IMR-90 (cell line): ENCODE data around the gene NADSYN1. TPM values are rescaled to one million over a fixed set of nuclear protein-coding genes. Genes with fewer than 3 reads are reported as not detected.

Source experiments
- ATAC-seq: fragments of 200-7000 bp; cut with Tn5 transposase; 2 replicates; pipeline ENCODE4 v1.9.1; 2020; ENCODE audit warnings: low read depth, mild to moderate bottlenecking, moderate library complexity
- BruUV-seq: library from RNA; stranded (reverse); fragments of 400-500 nt; replicated peaks from 2 replicates; lab custom pipeline; 2021; lab: Mats Ljungman, UMichigan
- CTCF ChIA-PET: fragments of 300-600 bp; formaldehyde crosslinking; extraction: SDS; loops from one replicate; lab custom pipeline; 2021; ENCODE audit warnings: antibody characterized with exemption; lab: Yijun Ruan, JAX
- POLR2A ChIA-PET: fragments of 300-600 bp; sonication (Branson Sonifier 250); formaldehyde crosslinking; loops from one replicate; lab custom pipeline; 2022; ENCODE audit warnings: antibody characterized with exemption; ENCODE audit not compliant: unreplicated experiment; lab: Charles Lee
- DNase-seq: peaks from one replicate; pipeline ENCODE4 v3.0.0; 2013
- H2AFZ ChIP-seq: replicated peaks from 2 replicates; pipeline ENCODE3; 2013; ENCODE audit warnings: low read length, mild to moderate bottlenecking; ENCODE audit not compliant: poor library complexity
- H2AK5ac ChIP-seq: 2 replicates; pipeline ENCODE4 v1.6.1; 2013; ENCODE audit warnings: low read depth, low read length, inconsistent platforms
- H2AK9ac ChIP-seq: replicated peaks from 2 replicates; pipeline ENCODE3; 2013; ENCODE audit warnings: mild to moderate bottlenecking, low read depth, low read length, moderate library complexity; ENCODE audit not compliant: poor library complexity
- H2BK120ac ChIP-seq: 2 replicates; pipeline ENCODE4 v1.6.1; 2013; ENCODE audit warnings: low read depth, low read length, inconsistent platforms
- H2BK15ac ChIP-seq: 3 replicates; pipeline ENCODE4 v1.6.1; 2013; ENCODE audit warnings: low read depth, low read length, inconsistent platforms
- H2BK20ac ChIP-seq: 2 replicates; pipeline ENCODE4 v1.6.1; 2013; ENCODE audit warnings: low read depth, mild to moderate bottlenecking, inconsistent platforms, low read length, moderate library complexity
- H2BK5ac ChIP-seq: 2 replicates; pipeline ENCODE4 v1.6.1; 2013; ENCODE audit warnings: mild to moderate bottlenecking, low read depth, low read length, inconsistent platforms; ENCODE audit not compliant: poor library complexity, severe bottlenecking
- H3K14ac ChIP-seq: replicated peaks from 2 replicates; pipeline ENCODE4 v1.6.1; 2013; ENCODE audit warnings: low read depth, low read length, inconsistent platforms
- H3K18ac ChIP-seq: 2 replicates; pipeline ENCODE4 v1.6.1; 2013; ENCODE audit warnings: low read depth, low read length, control low read depth
- H3K23ac ChIP-seq: 2 replicates; pipeline ENCODE4 v1.6.1; 2013; ENCODE audit warnings: low read depth, low read length, inconsistent platforms
- H3K27ac ChIP-seq: 2 replicates; pipeline ENCODE4 v1.5.1; 2013; ENCODE audit warnings: mild to moderate bottlenecking, control low read depth, low read length; ENCODE audit not compliant: insufficient read depth
- H3K27me3 ChIP-seq: 2 replicates; pipeline ENCODE4 v1.6.1; 2013; ENCODE audit warnings: low read length; ENCODE audit not compliant: control insufficient read depth, insufficient read depth
- H3K36me3 ChIP-seq: 2 replicates; pipeline ENCODE4 v1.6.1; 2013; ENCODE audit warnings: low read length, mixed read lengths; ENCODE audit not compliant: control insufficient read depth, insufficient read depth
- H3K4ac ChIP-seq: 2 replicates; pipeline ENCODE4 v1.6.1; 2013; ENCODE audit warnings: low read depth, low read length, inconsistent platforms
- H3K4me1 ChIP-seq: 2 replicates; pipeline ENCODE4 v1.6.1; 2013; ENCODE audit warnings: low read length, mixed read lengths; ENCODE audit not compliant: control insufficient read depth, insufficient read depth
- H3K4me2 ChIP-seq: 2 replicates; pipeline ENCODE4 v1.6.1; 2013; ENCODE audit warnings: low read depth, mild to moderate bottlenecking, control low read depth, low read length, moderate library complexity
- H3K4me3 ChIP-seq: 2 replicates; pipeline ENCODE4 v1.5.1; 2013; ENCODE audit warnings: low read depth, mild to moderate bottlenecking, control low read depth, low read length, moderate library complexity; ENCODE audit not compliant: insufficient read depth
- H3K56ac ChIP-seq: 2 replicates; pipeline ENCODE4 v1.6.1; 2013; ENCODE audit warnings: low read length, inconsistent platforms; ENCODE audit not compliant: insufficient read depth; ENCODE audit errors: extremely low read depth
- H3K79me1 ChIP-seq, 2 experiments: 2 replicates each; pipeline ENCODE4 v1.6.1; 2013; ENCODE audit warnings: low read length in 2 of 2, inconsistent platforms in 1 of 2, low read depth in 1 of 2
- H3K9ac ChIP-seq: 2 replicates; pipeline ENCODE4 v1.6.1; 2013; ENCODE audit warnings: low read depth, low read length, control low read depth
- H3K9me1 ChIP-seq: 2 replicates; pipeline ENCODE4 v1.6.1; 2013; ENCODE audit warnings: low read length, inconsistent platforms; ENCODE audit not compliant: insufficient read depth
- H3K9me3 ChIP-seq: 2 replicates; pipeline ENCODE4 v1.6.1; 2013; ENCODE audit warnings: low read length; ENCODE audit not compliant: control insufficient read depth, insufficient read depth
- H4K20me1 ChIP-seq: 2 replicates; pipeline ENCODE4 v1.6.1; 2013; ENCODE audit warnings: low read length, inconsistent platforms; ENCODE audit not compliant: insufficient read depth
- H4K5ac ChIP-seq: 2 replicates; pipeline ENCODE4 v1.6.1; 2013; ENCODE audit warnings: mild to moderate bottlenecking, low read depth, low read length, control low read depth
- H4K8ac ChIP-seq, 2 experiments: 2 replicates each; pipeline ENCODE4 v1.6.1; 2013; ENCODE audit warnings: low read depth in 2 of 2, low read length in 2 of 2, control low read depth in 1 of 2, inconsistent platforms in 1 of 2
- H4K91ac ChIP-seq: 2 replicates; pipeline ENCODE4 v1.6.1; 2013; ENCODE audit warnings: low read depth, low read length, inconsistent platforms; ENCODE audit not compliant: insufficient read depth
- BHLHE40 ChIP-seq: fragments of 150-350 bp; IDR thresholded peaks from 2 replicates; pipeline ENCODE4 v1.6.1; 2016; ENCODE audit warnings: mild to moderate bottlenecking, low read depth, low read length
- CEBPB ChIP-seq: IDR thresholded peaks from 2 replicates; pipeline ENCODE4 v1.6.1; 2012; ENCODE audit warnings: low read depth, low read length, improper control_type of control experiment
- CHD1 ChIP-seq: IDR thresholded peaks from 2 replicates; pipeline ENCODE4 v1.6.1; 2012; ENCODE audit warnings: low read depth, low read length, improper control_type of control experiment
- CTCF ChIP-seq: conservative IDR thresholded peaks from 2 replicates; pipeline ENCODE4 v1.5.1; 2012; ENCODE audit warnings: mild to moderate bottlenecking, low read depth, low read length, improper control_type of control experiment
- FOS ChIP-seq: fragments of 150-350 bp; IDR thresholded peaks from 2 replicates; pipeline ENCODE4 v1.6.1; 2016; ENCODE audit warnings: low read depth, low read length
- MAFK ChIP-seq: IDR thresholded peaks from 2 replicates; pipeline ENCODE4 v1.6.1; 2012; ENCODE audit warnings: low read depth, low read length, improper control_type of control experiment
- MAZ ChIP-seq: IDR thresholded peaks from 2 replicates; pipeline ENCODE4 v1.6.1; 2012; ENCODE audit warnings: low read depth, mild to moderate bottlenecking, low read length, improper control_type of control experiment, moderate library complexity, borderline replicate concordance
- MXI1 ChIP-seq: IDR thresholded peaks from 2 replicates; pipeline ENCODE4 v1.6.1; 2012; ENCODE audit warnings: low read depth, mild to moderate bottlenecking, low read length, moderate library complexity, borderline replicate concordance
- NFE2L2 ChIP-seq: fragments of 150-350 bp; IDR thresholded peaks from 2 replicates; pipeline ENCODE4 v1.6.1; 2016; ENCODE audit warnings: low read depth, mild to moderate bottlenecking, low read length
- POLR2A ChIP-seq: IDR thresholded peaks from 2 replicates; pipeline ENCODE4 v1.6.1; 2012; ENCODE audit warnings: mild to moderate bottlenecking, low read depth, low read length
- RAD21 ChIP-seq: IDR thresholded peaks from 2 replicates; pipeline ENCODE4 v1.6.1; 2012; ENCODE audit warnings: low read length, improper control_type of control experiment
- RCOR1 ChIP-seq: IDR thresholded peaks from 2 replicates; pipeline ENCODE4 v1.6.1; 2012; ENCODE audit warnings: mild to moderate bottlenecking, low read length, improper control_type of control experiment; ENCODE audit not compliant: insufficient replicate concordance
- RFX5 ChIP-seq: IDR thresholded peaks from 2 replicates; pipeline ENCODE4 v1.8.0; 2012; ENCODE audit warnings: low read depth, mild to moderate bottlenecking, low read length, moderate library complexity
- SMC3 ChIP-seq: fragments of 150-350 bp; IDR thresholded peaks from 2 replicates; pipeline ENCODE4 v1.6.1; 2016; ENCODE audit warnings: low read depth, mild to moderate bottlenecking, antibody characterized with exemption, low read length, moderate library complexity
- WGBS, 2 experiments: methylation state at CpG; one replicate each; pipeline versions ENCODE4 v1.1.5 to v1.1.7; 2013; ENCODE audit warnings: missing lambda C conversion rate in 2 of 2; ENCODE audit not compliant: insufficient read length in 1 of 2; ENCODE audit errors: extremely low coverage in 2 of 2; 5-methylcytosine and 5-hydroxymethylcytosine counted together
- dilution Hi-C: fragments of 300-500 bp; cut with HindIII; formaldehyde crosslinking; loops from one replicate; pipeline ENCODE4 v1.14.3; 2018; ENCODE audit warnings: low sequenced_read_pairs; ENCODE audit not compliant: unreplicated experiment
- in situ Hi-C: fragments of 300-500 bp; cut with MboI; formaldehyde crosslinking; loops from 3 replicates; pipeline ENCODE4 v1.14.3; 2019; ENCODE audit warnings: low sequenced_read_pairs, inconsistent platforms, mixed read lengths
- intact Hi-C: fragments of 100-400 bp; cut with micrococcal nuclease; formaldehyde crosslinking; loops from 2 replicates; pipeline ENCODE4 v1.10.0; 2022
- polyA plus RNA-seq, 3 experiments: library from polyadenylated mRNA; depleted of rRNA; stranded (reverse); fragments of >200 nt; gene quantifications; 2 replicates each; pipeline ENCODE4 v1.2.3, GENCODE V29; 2012; ENCODE audit warnings: low replicate concordance in 1 of 3
- total RNA-seq: library from RNA; depleted of rRNA; stranded (reverse); fragments of >200 nt; gene quantifications from 2 replicates; pipeline ENCODE4 v1.2.3, GENCODE V29; 2012
- TF ChIP-seq, protein P1 (sequence below): fragments of 150-350 bp; IDR thresholded peaks from 2 replicates; pipeline ENCODE4 v1.6.1; 2016; ENCODE audit warnings: low read depth, mild to moderate bottlenecking, low read length, moderate library complexity, borderline replicate concordance
- TF ChIP-seq, protein P2 (sequence below): fragments of 150-350 bp; IDR thresholded peaks from 2 replicates; pipeline ENCODE4 v1.6.1; 2017; ENCODE audit warnings: mild to moderate bottlenecking, antibody characterized with exemption, low read length, low read depth

NADSYN1 gene
- total and polyA plus RNA-seq, 2 of the 4 experiments (the other 2 are of a cell fraction) = 69.5 to 70.4 TPM

GRCh38 chr11:71407356-71407755 is 45.6 kb upstream of the NADSYN1 start:
- Histone ChIP-seq H2AK9ac (no peak overlapping the region), H3K4me1 (no peaks in the 10 kb centered on the region), H3K18ac (no peak overlapping the region), H3K9me1 (peaks cover 4% of the 10 kb centered on the region; the same call in 1 of the 2 replicates), H3K23ac (no peak overlapping the region), H4K91ac (no peak overlapping the region), H3K27ac (no peak overlapping the region), H4K20me1 (no peaks in the 10 kb centered on the region), H3K27me3 (peaks cover 14% of the 10 kb centered on the region), H2BK5ac (no peak overlapping the region), H3K4me3 (no peak overlapping the region), H4K8ac (no peak overlapping the region), H2AK5ac (no peak overlapping the region), H2BK15ac (no peak overlapping the region), H3K56ac (no peak overlapping the region), H2BK20ac (no peak overlapping the region), H3K9me3 (peaks cover 2% of the 10 kb centered on the region; the same call in 1 of the 2 replicates), H3K9ac (no peak overlapping the region), H4K5ac (no peak overlapping the region), H3K4me2 (no peak overlapping the region), H3K14ac (no peak overlapping the region), H3K4ac (no peak overlapping the region), H3K79me1 (no peaks in the 10 kb centered on the region), H2BK120ac (no peak overlapping the region), H3K36me3 (no peaks in the 10 kb centered on the region), H2AFZ (no peak overlapping the region)
- POLR2A ChIA-PET = no interaction called here
- TF ChIP-seq MAFK (no peak), CEBPB (no peak), POLR2A (no peak), SMC3 (no peak), CTCF (no peak), MAZ (no peak), CHD1 (no peak), FOS (no peak), RCOR1 (no peak), NFE2L2 (no peak), RFX5 (no peak), RAD21 (no peak), BHLHE40 (no peak), MXI1 (no peak)
- TF ChIP-seq, protein P1, sequence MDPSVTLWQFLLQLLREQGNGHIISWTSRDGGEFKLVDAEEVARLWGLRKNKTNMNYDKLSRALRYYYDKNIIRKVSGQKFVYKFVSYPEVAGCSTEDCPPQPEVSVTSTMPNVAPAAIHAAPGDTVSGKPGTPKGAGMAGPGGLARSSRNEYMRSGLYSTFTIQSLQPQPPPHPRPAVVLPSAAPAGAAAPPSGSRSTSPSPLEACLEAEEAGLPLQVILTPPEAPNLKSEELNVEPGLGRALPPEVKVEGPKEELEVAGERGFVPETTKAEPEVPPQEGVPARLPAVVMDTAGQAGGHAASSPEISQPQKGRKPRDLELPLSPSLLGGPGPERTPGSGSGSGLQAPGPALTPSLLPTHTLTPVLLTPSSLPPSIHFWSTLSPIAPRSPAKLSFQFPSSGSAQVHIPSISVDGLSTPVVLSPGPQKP = no peak
- TF ChIP-seq, protein P2, sequence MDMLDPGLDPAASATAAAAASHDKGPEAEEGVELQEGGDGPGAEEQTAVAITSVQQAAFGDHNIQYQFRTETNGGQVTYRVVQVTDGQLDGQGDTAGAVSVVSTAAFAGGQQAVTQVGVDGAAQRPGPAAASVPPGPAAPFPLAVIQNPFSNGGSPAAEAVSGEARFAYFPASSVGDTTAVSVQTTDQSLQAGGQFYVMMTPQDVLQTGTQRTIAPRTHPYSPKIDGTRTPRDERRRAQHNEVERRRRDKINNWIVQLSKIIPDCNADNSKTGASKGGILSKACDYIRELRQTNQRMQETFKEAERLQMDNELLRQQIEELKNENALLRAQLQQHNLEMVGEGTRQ = no peak
- ATAC-seq (no peak), DNase-seq (no peak)
- CTCF ChIA-PET = no interaction called here
- no TSS peak for BruUV-seq
- dilution Hi-C loops (no loop called here), in situ Hi-C loops (no loop called here), intact Hi-C loops (no loop called here)
- WGBS, 2 experiments = 94% methylated on average over 9 of the region's 15 CpGs; no CpG with 5 or more reads in 1 of the 2 experiments
